Tongue (tissue), 2 donors: Measurements from ENCODE around the gene SEPTIN12. TPM values are rescaled to one million over a fixed set of nuclear protein-coding genes. Genes with fewer than 3 reads are reported as not detected.
A peak's percentile ranks its signal among the peaks of the same experiment; 100 is the strongest.
"Not testable (repeated sequence)": the region's sequence is repeated elsewhere in the genome, so short reads cannot be mapped to it uniquely, and the experiment has no call there.

Experiments used
- DNase-seq: peaks from one replicate; pipeline ENCODE4 v3.0.0-alpha.2; 2015
- total RNA-seq: library from RNA; depleted of rRNA; stranded (reverse); fragments of >200 nt; gene quantifications from one replicate; pipeline ENCODE4 v1.2.3, GENCODE V29; 2014

Gene SEPTIN12
- total RNA-seq, 1 donor from 2014 or later = not detected

- DNase-seq = no peak
Measured at GRCh38 chr16:4752351-4753100, 35.6 kb downstream of the SEPTIN12 start.

- no peak for DNase-seq
Measured at GRCh38 chr16:4750896-4751295, 37.2 kb downstream of the SEPTIN12 start.

GRCh38 chr16:4749700-4750257, 38.4 kb downstream of the SEPTIN12 start:
- DNase-seq = no peak

GRCh38 chr16:4748682-4749411, 39.3 kb downstream of the SEPTIN12 start:
- DNase-seq = no peak

GRCh38 chr16:4747906-4748681, 40.1 kb downstream of the SEPTIN12 start:
- DNase-seq = no peak

- peak; percentile 52 for DNase-seq
Measured at GRCh38 chr16:4746991-4747574, 41.1 kb downstream of the SEPTIN12 start.

- DNase-seq = no peak
Measured at GRCh38 chr16:4746215-4746614, 41.9 kb downstream of the SEPTIN12 start.

GRCh38 chr16:4745274-4745569, 42.9 kb downstream of the SEPTIN12 start:
- no peak for DNase-seq

- DNase-seq = no peak
Measured at GRCh38 chr16:4744555-4745273, 43.4 kb downstream of the SEPTIN12 start.

- DNase-seq = no peak
Measured at GRCh38 chr16:4743226-4743878, 44.8 kb downstream of the SEPTIN12 start.

- DNase-seq = not testable (repeated sequence)
Measured at GRCh38 chr16:4738370-4738769, 49.8 kb downstream of the SEPTIN12 start.

GRCh38 chr16:4737545-4737944, 50.6 kb downstream of the SEPTIN12 start:
- no peak for DNase-seq

GRCh38 chr16:4736546-4736945, 51.6 kb downstream of the SEPTIN12 start:
- DNase-seq = no peak

- peak; percentile 94 for DNase-seq
Measured at GRCh38 chr16:4734730-4735535, 53.2 kb downstream of the SEPTIN12 start.

- DNase-seq = peak; percentile 98
Measured at GRCh38 chr16:4734063-4734729, 53.9 kb downstream of the SEPTIN12 start, which contains the start of the genes ANKS3 and DNAAF8. Gene ANKS3, minus strand, starts transcription at chr16:4734271. Its CDS starts 4,122 bp downstream, at chr16:4730149. Gene DNAAF8, plus strand, starts transcription at chr16:4734537. Its CDS starts 1,978 bp downstream, at chr16:4736515.

GRCh38 chr16:4733747-4734062, 54.4 kb downstream of the SEPTIN12 start:
- DNase-seq = no peak

- DNase-seq = no peak
Measured at GRCh38 chr16:4733211-4733742, 54.9 kb downstream of the SEPTIN12 start.

- no peak for DNase-seq
Measured at GRCh38 chr16:4729876-4730275, 58.3 kb downstream of the SEPTIN12 start.

- DNase-seq = no peak
Measured at GRCh38 chr16:4728676-4729075, 59.5 kb downstream of the SEPTIN12 start.
